Right lobe of liver (tissue), 4 donors: Measurements from ENCODE around the gene GYS2.

Experiments used
- CTCF ChIP-seq, 4 donors: fragments of 200-600 bp in 3 of 4; fragments of 450-650 bp in 1 of 4; IDR thresholded peaks; one replicate each; pipeline versions ENCODE4 v1.5.1 to v1.8.0; 2016 to 2022; ENCODE audit warnings: antibody characterized with exemption in 4 of 4, mild to moderate bottlenecking in 2 of 4
- POLR2A ChIP-seq: fragments of 450-650 bp; IDR thresholded peaks from one replicate; pipeline ENCODE4 v1.6.1; 2017; ENCODE audit warnings: antibody characterized with exemption, mild to moderate bottlenecking
- donor health status: DM: no; HTN: no; CAD: no.
- donor health status: DM: no; HTN: no; CAD: no.
- donor health status: DM: no; HTN: yes; CAD: no.

DNA sequence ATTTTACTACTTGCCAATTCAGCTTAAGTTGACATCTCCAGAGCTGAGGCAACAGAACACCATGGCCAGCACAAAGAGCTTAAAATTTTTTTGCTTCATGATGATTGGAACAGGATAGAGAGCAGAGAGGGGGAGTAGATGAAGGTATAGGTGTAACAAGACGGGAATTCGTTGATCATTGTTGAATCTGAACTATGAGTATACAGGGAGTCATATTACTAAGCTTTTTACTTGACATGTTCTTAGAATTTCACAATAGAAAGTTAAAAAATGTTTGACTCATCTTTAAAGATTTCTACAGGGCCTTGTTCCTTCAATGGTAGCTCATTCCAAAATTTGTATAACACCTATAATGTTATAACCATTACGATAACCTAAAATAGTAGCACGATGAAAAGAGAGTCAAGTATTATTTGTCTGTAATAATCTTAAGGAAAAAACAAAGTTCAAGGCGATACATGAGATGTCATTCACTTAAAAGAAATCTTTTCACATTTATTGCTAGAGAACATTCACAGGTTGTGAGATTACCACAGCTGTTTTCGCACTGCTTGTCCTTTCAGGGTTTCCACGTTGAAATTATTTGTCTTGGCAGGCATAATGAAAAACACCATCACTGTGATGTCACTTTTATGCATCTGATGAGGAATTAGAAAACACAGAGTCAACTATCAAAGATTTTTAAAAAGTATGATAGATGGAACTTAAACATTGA lies 44.6 kb downstream of the GYS2 start:
- TF ChIP-seq POLR2A = no peak
- no peak for TF ChIP-seq CTCF (IDR thresholded peaks at IDR 0.05)
